Left lung (tissue), 10 donors: Measurements from ENCODE around the gene NECTIN1. TPM values are rescaled to one million over a fixed set of nuclear protein-coding genes. Genes with fewer than 3 reads are reported as not detected.

Experiments
- ATAC-seq: fragments of 200-7000 bp; cut with Tn5 transposase; one replicate; pipeline ENCODE4 v1.9.1; 2020; ENCODE audit warnings: moderate library complexity
- DNase-seq, 4 donors: peaks; one replicate each; pipeline ENCODE4 v3.0.0-alpha.2; 2013 to 2020
- H3K27ac ChIP-seq, 2 donors: fragments of 200-600 bp; sonication (generic) in 1 of 2; one replicate each; pipeline versions ENCODE4 v1.5.0 to v1.8.0; 2020 to 2021
- H3K27me3 ChIP-seq, 2 donors: fragments of 200-600 bp; sonication (generic) in 1 of 2; one replicate each; pipeline versions ENCODE4 v1.5.0 to v1.8.0; 2020 to 2021
- H3K36me3 ChIP-seq, 2 donors: fragments of 200-600 bp; sonication (generic) in 1 of 2; one replicate each; pipeline versions ENCODE4 v1.5.0 to v1.8.0; 2020 to 2021
- H3K4me1 ChIP-seq, 2 donors: fragments of 200-600 bp; one replicate each; pipeline ENCODE4 v1.8.0; 2021
- H3K4me3 ChIP-seq, 2 donors: fragments of 200-600 bp; sonication (generic) in 1 of 2; one replicate each; pipeline versions ENCODE4 v1.5.0 to v1.8.0; 2020 to 2021; ENCODE audit warnings: mild to moderate bottlenecking in 1 of 2
- H3K9me3 ChIP-seq, 2 donors: fragments of 200-600 bp; sonication (generic) in 1 of 2; one replicate each; pipeline versions ENCODE4 v1.5.0 to v1.8.0; 2020 to 2021
- intact Hi-C, 2 donors: fragments of 100-400 bp; cut with DNase I; formaldehyde crosslinking; loops; one replicate each; pipeline versions ENCODE4 v1.11.2 to v1.14.2; 2022
- polyA plus RNA-seq, 6 donors: library from polyadenylated mRNA; unstranded; fragments of 120-200 nt; gene quantifications; one replicate each; pipeline ENCODE4 v1.2.1, GENCODE V29; 2013; ENCODE audit not compliant: insufficient read length in 6 of 6
- total RNA-seq, 2 donors: library from RNA; stranded (reverse); fragmentation: NEBNext Ultra II Directional; extraction: Animal tissue kit (Norgen Biotek cat#: 25700); gene quantifications; one replicate each; pipeline ENCODE4 v1.2.1, GENCODE V29; 2021
- TF ChIP-seq, protein P1 (sequence below), 2 donors: fragments of 200-600 bp; sonication (generic) in 1 of 2; IDR thresholded peaks; one replicate each; pipeline versions ENCODE4 v1.5.0 to v1.8.0; 2021; ENCODE audit warnings: antibody characterized with exemption in 2 of 2
- donor health status: DM: no; HTN: yes; CAD: no.
- donor health status: DM: no; HTN: no; CAD: no.

Gene NECTIN1
- total and polyA plus RNA-seq, 8 donors: 13.0 to 21.1 (median 15.9) TPM

- no peaks in the 10 kb centered on the region for H3K36me3 ChIP-seq
- H3K27ac ChIP-seq: no peak overlapping the region
- H3K9me3 ChIP-seq: no peaks in the 10 kb centered on the region
- TF ChIP-seq, protein P1, sequence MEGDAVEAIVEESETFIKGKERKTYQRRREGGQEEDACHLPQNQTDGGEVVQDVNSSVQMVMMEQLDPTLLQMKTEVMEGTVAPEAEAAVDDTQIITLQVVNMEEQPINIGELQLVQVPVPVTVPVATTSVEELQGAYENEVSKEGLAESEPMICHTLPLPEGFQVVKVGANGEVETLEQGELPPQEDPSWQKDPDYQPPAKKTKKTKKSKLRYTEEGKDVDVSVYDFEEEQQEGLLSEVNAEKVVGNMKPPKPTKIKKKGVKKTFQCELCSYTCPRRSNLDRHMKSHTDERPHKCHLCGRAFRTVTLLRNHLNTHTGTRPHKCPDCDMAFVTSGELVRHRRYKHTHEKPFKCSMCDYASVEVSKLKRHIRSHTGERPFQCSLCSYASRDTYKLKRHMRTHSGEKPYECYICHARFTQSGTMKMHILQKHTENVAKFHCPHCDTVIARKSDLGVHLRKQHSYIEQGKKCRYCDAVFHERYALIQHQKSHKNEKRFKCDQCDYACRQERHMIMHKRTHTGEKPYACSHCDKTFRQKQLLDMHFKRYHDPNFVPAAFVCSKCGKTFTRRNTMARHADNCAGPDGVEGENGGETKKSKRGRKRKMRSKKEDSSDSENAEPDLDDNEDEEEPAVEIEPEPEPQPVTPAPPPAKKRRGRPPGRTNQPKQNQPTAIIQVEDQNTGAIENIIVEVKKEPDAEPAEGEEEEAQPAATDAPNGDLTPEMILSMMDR (IDR thresholded peaks at IDR 0.05): no peak
- ATAC-seq: no peak
- DNase-seq: peak in 1 of 4 donors; percentile 37
- intact Hi-C loops: no loop called here
- peaks cover 0 to 13% of the 10 kb centered on the region in 2 donors for H3K27me3 ChIP-seq
- H3K4me3 ChIP-seq: no peak overlapping the region
- H3K4me1 ChIP-seq: no peaks in the 10 kb centered on the region
These were observed 93.2 kb downstream of the NECTIN1 start for GRCh38 chr11:119635776-119636175.

DNA sequence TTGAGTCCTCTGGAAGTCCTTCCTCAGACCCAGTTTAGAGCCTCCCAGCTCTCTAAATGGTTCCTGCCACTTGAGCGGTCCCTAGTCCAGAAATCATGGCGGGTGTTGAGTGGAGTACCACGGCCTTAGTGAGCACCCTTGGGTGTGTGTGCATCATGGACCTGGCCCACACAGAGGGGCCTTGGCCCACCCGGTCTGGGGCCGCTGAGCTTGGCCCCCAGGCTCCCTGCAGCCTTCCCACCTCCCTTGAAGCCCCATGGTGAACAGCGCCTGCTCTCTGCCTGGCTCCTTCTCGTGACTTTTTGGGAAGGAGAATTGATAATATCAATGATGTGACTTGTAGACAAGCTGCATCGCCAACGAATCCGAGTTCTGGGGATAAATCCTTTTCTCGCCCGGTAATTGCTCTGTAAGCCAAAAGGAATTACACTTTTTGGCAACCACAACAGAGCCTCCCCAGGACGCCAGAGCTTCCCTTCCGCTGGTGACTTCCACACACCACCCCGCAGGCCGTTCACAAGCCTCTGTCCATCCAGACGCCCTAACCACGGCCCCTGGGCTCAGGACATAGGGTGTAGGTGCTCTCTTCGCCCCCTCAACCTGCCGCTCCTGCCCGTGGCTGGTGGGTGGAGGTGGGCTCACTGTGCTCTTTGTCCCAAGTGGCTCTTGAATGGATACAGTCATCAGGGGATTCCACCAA, 93.8 kb downstream of the NECTIN1 start:
- TF ChIP-seq, protein P1 (IDR thresholded peaks at IDR 0.05): no peak
- ATAC-seq: no peak
- no peaks in the 10 kb centered on the region for H3K9me3 ChIP-seq
- peak in 1 of 4 donors; percentile 66 for DNase-seq
- H3K27me3 ChIP-seq: peaks cover 0 to 9% of the 10 kb centered on the region in 2 donors
- intact Hi-C loops: no loop called here
- H3K36me3 ChIP-seq: no peaks in the 10 kb centered on the region
- H3K4me1 ChIP-seq: no peaks in the 10 kb centered on the region
- no peak overlapping the region for H3K27ac ChIP-seq
- H3K4me3 ChIP-seq: no peak overlapping the region

GRCh38 chr11:119634301-119634700, 94.7 kb downstream of the NECTIN1 start:
- TF ChIP-seq, protein P1 (IDR thresholded peaks at IDR 0.05): no peak
- Histone ChIP-seq H3K4me1 (no peaks in the 10 kb centered on the region), H3K4me3 (no peak overlapping the region), H3K27ac (no peak overlapping the region), H3K27me3 (peaks cover 0 to under 1% of the 10 kb centered on the region in 2 donors), H3K36me3 (no peaks in the 10 kb centered on the region), H3K9me3 (no peaks in the 10 kb centered on the region)
- no peak for ATAC-seq
- DNase-seq: peak in 1 of 4 donors; percentile 55
- intact Hi-C loops: no loop called here

DNA sequence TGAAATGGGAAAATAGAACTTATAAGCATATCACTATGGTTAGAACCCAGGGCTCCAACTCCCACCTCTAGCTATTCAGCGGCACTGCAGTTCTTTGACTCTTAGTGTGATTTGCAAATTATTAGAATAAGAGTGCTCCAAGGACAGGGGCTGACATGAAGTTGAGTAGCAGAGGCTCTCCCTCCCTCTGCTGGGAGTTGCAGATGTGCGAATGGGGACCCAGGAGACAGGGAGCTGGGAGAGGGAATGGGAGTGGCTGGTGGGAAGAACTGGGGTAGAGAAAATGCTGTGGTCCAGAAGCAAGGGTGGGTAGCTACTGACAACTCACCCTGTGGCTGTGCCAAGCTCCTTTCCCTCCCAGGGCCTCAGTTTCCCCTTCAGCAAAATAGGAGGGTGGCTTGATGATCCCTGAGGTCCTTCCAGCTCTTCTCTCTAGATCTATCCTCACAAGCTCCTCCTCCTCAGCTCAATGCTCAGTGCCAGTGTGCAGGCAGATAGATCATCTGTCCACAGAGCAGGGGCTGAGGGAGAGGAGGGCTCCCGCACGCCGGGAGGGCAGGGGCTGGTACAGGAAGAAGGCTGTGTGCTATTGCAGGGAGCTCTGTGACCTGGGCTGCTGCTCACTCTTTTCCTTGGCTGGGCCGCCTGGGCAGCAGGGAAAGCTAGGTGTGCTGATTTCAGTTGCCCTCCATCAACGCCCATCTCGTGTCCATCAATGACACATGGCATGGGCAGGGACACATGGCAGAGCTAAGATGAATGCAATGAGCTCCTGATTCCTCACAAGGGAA, 99.0 kb downstream of the NECTIN1 start:
- peak in 1 of 4 donors; percentile 67 for DNase-seq
- intact Hi-C loops: no loop called here
- no peaks in the 10 kb centered on the region for H3K4me1 ChIP-seq

More for the DNA sequence above, 99.0 kb downstream of the NECTIN1 start:
- H3K27ac ChIP-seq: no peak overlapping the region
- ATAC-seq: no peak
- no peaks in the 10 kb centered on the region for H3K36me3 ChIP-seq
- H3K27me3 ChIP-seq: no peaks in the 10 kb centered on the region
- no peak overlapping the region for H3K4me3 ChIP-seq
- H3K9me3 ChIP-seq: no peaks in the 10 kb centered on the region
- TF ChIP-seq, protein P1 (IDR thresholded peaks at IDR 0.05): no peak
